Glutamatergic neuron (in vitro differentiated cells): ENCODE results near the gene SPINK13. TPM values are rescaled to one million over a fixed set of nuclear protein-coding genes. Genes with fewer than 3 reads are reported as not detected.

Source experiments
- DNase-seq: peaks from one replicate; pipeline ENCODE4 v3.0.0; 2022
- H3K27ac Mint-ChIP-seq: one replicate; pipeline ENCODE4 v1.8.0; 2020; ENCODE audit warnings: mild to moderate bottlenecking, mixed read lengths, inconsistent platforms; ENCODE audit not compliant: unreplicated experiment
- H3K27me3 Mint-ChIP-seq: one replicate; pipeline ENCODE4 v1.8.0; 2020; ENCODE audit warnings: mild to moderate bottlenecking, moderate library complexity, mixed read lengths, inconsistent platforms; ENCODE audit not compliant: unreplicated experiment
- H3K36me3 Mint-ChIP-seq: one replicate; pipeline ENCODE4 v1.8.0; 2020; ENCODE audit warnings: mild to moderate bottlenecking, mixed read lengths, inconsistent platforms; ENCODE audit not compliant: unreplicated experiment
- H3K4me1 Mint-ChIP-seq: one replicate; pipeline ENCODE4 v1.8.0; 2020; ENCODE audit warnings: mild to moderate bottlenecking, low read depth, mixed read lengths, inconsistent platforms; ENCODE audit not compliant: unreplicated experiment
- H3K4me3 Mint-ChIP-seq: one replicate; pipeline ENCODE4 v1.8.0; 2020; ENCODE audit warnings: mild to moderate bottlenecking, mixed read lengths, inconsistent platforms; ENCODE audit not compliant: unreplicated experiment
- H3K9me3 Mint-ChIP-seq: one replicate; pipeline ENCODE4 v1.8.0; 2020; ENCODE audit warnings: mild to moderate bottlenecking, moderate library complexity, mixed read lengths, inconsistent platforms; ENCODE audit not compliant: unreplicated experiment
- CTCF ChIP-seq: fragments of 200-600 bp; sonication (generic); IDR thresholded peaks from one replicate; pipeline ENCODE4 v1.5.0; 2021; ENCODE audit not compliant: partially characterized antibody, unreplicated experiment
- long read RNA-seq: library from polyadenylated mRNA; unstranded; transcript quantifications from one replicate; pipeline ENCODE4 v2.0.0, GENCODE V29; 2020; ENCODE audit not compliant: unreplicated experiment
- total RNA-seq: library from RNA; stranded (reverse); fragmentation: NEBNext Ultra II Directional; extraction: Animal tissue kit (Norgen Biotek cat#: 25700); gene quantifications from one replicate; pipeline ENCODE4 v1.2.1, GENCODE V29; 2021; ENCODE audit not compliant: unreplicated experiment

Gene SPINK13
- not detected for total RNA-seq
- long read RNA-seq: 0 reads

- Mint-ChIP-seq H3K27me3 (peaks cover 1% of the 10 kb centered on the region), H3K4me1 (no peaks in the 10 kb centered on the region), H3K4me3 (no peak within 1 kb of the TSS), H3K36me3 (no peaks in the 10 kb centered on the region), H3K27ac (no peak within 1 kb of the TSS), H3K9me3 (peaks cover 2% of the 10 kb centered on the region)
- DNase-seq: no peak
- TF ChIP-seq CTCF: no peak
Observed at GRCh38 chr5:148268566-148268965, at the start of gene SPINK13. Gene SPINK13, plus strand, starts transcription at chr5:148268794. Its CDS starts 1,279 bp downstream, at chr5:148270073.

GRCh38 chr5:148221508-148221907 lies 47.1 kb upstream of the SPINK13 start:
- TF ChIP-seq CTCF: no peak
- H3K9me3 Mint-ChIP-seq: no peaks in the 10 kb centered on the region
- DNase-seq: no peak

GRCh38 chr5:148224117-148224742 lies 44.4 kb upstream of the SPINK13 start:
- no peaks in the 10 kb centered on the region for H3K36me3 Mint-ChIP-seq
- no peaks in the 10 kb centered on the region for H3K27me3 Mint-ChIP-seq
- no peak overlapping the region for H3K27ac Mint-ChIP-seq
- TF ChIP-seq CTCF: no peak
- DNase-seq: no peak
- no peaks in the 10 kb centered on the region for H3K9me3 Mint-ChIP-seq
- no peak overlapping the region for H3K4me3 Mint-ChIP-seq
- no peaks in the 10 kb centered on the region for H3K4me1 Mint-ChIP-seq

More at GRCh38 chr5:148221508-148221907, 47.1 kb upstream of the SPINK13 start:
- Mint-ChIP-seq H3K4me3 (no peak overlapping the region), H3K27ac (no peak overlapping the region), H3K36me3 (no peaks in the 10 kb centered on the region), H3K27me3 (no peaks in the 10 kb centered on the region), H3K4me1 (no peaks in the 10 kb centered on the region)

GRCh38 chr5:148228392-148228984 lies 40.1 kb upstream of the SPINK13 start:
- no peaks in the 10 kb centered on the region for H3K9me3 Mint-ChIP-seq
- no peak for TF ChIP-seq CTCF
- no peaks in the 10 kb centered on the region for H3K36me3 Mint-ChIP-seq
- H3K27ac Mint-ChIP-seq: no peak overlapping the region
- H3K27me3 Mint-ChIP-seq: no peaks in the 10 kb centered on the region
- H3K4me3 Mint-ChIP-seq: no peak overlapping the region
- H3K4me1 Mint-ChIP-seq: no peaks in the 10 kb centered on the region
- DNase-seq: no peak

GRCh38 chr5:148229840-148230239 lies 38.8 kb upstream of the SPINK13 start:
- Mint-ChIP-seq H3K27me3 (no peaks in the 10 kb centered on the region), H3K4me3 (no peak overlapping the region), H3K27ac (no peak overlapping the region), H3K4me1 (no peaks in the 10 kb centered on the region), H3K9me3 (no peaks in the 10 kb centered on the region), H3K36me3 (no peaks in the 10 kb centered on the region)
- no peak for TF ChIP-seq CTCF
- DNase-seq: no peak
